Renal cortex interstitium (tissue), 15 donors: ENCODE data around the gene SCAMP2. TPM values are rescaled to one million over a fixed set of nuclear protein-coding genes. Genes with fewer than 3 reads are reported as not detected.
"Not testable (repeated sequence)": the region's sequence is repeated elsewhere in the genome, so short reads cannot be mapped to it uniquely, and the experiment has no call there.

Experiments used
- DNase-seq, 11 donors: peaks; one replicate each; pipeline ENCODE4 v3.0.0-alpha.2; 2013; ENCODE audit warnings: low read depth in 9 of 11, low spot score in 4 of 11; ENCODE audit errors: extremely low read depth in 1 of 11
- long read RNA-seq, 16 experiments: transcript quantifications; one replicate each; lab custom pipeline, GENCODE V29; 2026
- polyA plus RNA-seq, 3 donors: library from polyadenylated mRNA; unstranded; fragments of 120-200 nt; gene quantifications; one replicate each; pipeline ENCODE4 v1.2.1, GENCODE V29; 2013; ENCODE audit not compliant: insufficient read length in 3 of 3

Gene SCAMP2
- polyA plus RNA-seq = 10 to 100 TPM; 69.1 to 71.3 (median 69.7) TPM
- long read RNA-seq, donor 1, transcript SCAMP2-201 (9 exons, 2,453 nt) = major isoform, 27 of 35 reads
- long read RNA-seq, donor 1, partial matches to known transcripts = 6 of 35 reads
- long read RNA-seq, donor 1, other reads (novel, unspliced or antisense) = 0 of 35 reads
- long read RNA-seq, donor 2, transcript SCAMP2-201 (9 exons, 2,453 nt) = major isoform, 21 of 52 reads
- long read RNA-seq, donor 2, partial matches to known transcripts = 29 of 52 reads
- long read RNA-seq, donor 2, other reads (novel, unspliced or antisense) = 0 of 52 reads
- long read RNA-seq, donor 3, transcript SCAMP2-201 (9 exons, 2,453 nt) = major isoform, 41 of 46 reads
- long read RNA-seq, donor 3, partial matches to known transcripts = 0 of 46 reads
- long read RNA-seq, donor 3, other reads (novel, unspliced or antisense) = 0 of 46 reads
- long read RNA-seq, donor 4, transcript SCAMP2-201 (9 exons, 2,453 nt) = major isoform, 30 of 31 reads
- long read RNA-seq, donor 4, partial matches to known transcripts = 0 of 31 reads
- long read RNA-seq, donor 4, other reads (novel, unspliced or antisense) = 0 of 31 reads
- long read RNA-seq, donor 5 = 0 reads
- long read RNA-seq, donor 6, transcript SCAMP2-201 (9 exons, 2,453 nt) = major isoform, 19 of 37 reads
- long read RNA-seq, donor 6, partial matches to known transcripts = 14 of 37 reads
- long read RNA-seq, donor 6, other reads (novel, unspliced or antisense) = 0 of 37 reads
- long read RNA-seq, donor 7, transcript SCAMP2-201 (9 exons, 2,453 nt) = major isoform, 33 of 35 reads
- long read RNA-seq, donor 7, partial matches to known transcripts = 0 of 35 reads
- long read RNA-seq, donor 7, other reads (novel, unspliced or antisense) = 0 of 35 reads
- long read RNA-seq, donor 8 = 0 reads
- long read RNA-seq, donor 9, transcript SCAMP2-201 (9 exons, 2,453 nt) = major isoform, 33 of 34 reads
- long read RNA-seq, donor 9, partial matches to known transcripts = 0 of 34 reads
- long read RNA-seq, donor 9, other reads (novel, unspliced or antisense) = 0 of 34 reads
- long read RNA-seq, donor 10, transcript SCAMP2-201 (9 exons, 2,453 nt) = major isoform, 29 of 29 reads
- long read RNA-seq, donor 10, partial matches to known transcripts = 0 of 29 reads
- long read RNA-seq, donor 10, other reads (novel, unspliced or antisense) = 0 of 29 reads
- long read RNA-seq, donor 11, transcript SCAMP2-201 (9 exons, 2,453 nt) = major isoform, 18 of 20 reads
- long read RNA-seq, donor 11, partial matches to known transcripts = 0 of 20 reads
- long read RNA-seq, donor 11, other reads (novel, unspliced or antisense) = 0 of 20 reads
- long read RNA-seq, donor 12, transcript SCAMP2-201 (9 exons, 2,453 nt) = major isoform, 12 of 15 reads
- long read RNA-seq, donor 12, partial matches to known transcripts = 0 of 15 reads
- long read RNA-seq, donor 12, other reads (novel, unspliced or antisense) = 0 of 15 reads
- long read RNA-seq, donor 13 = 0 reads
- long read RNA-seq, donor 14, transcript SCAMP2-201 (9 exons, 2,453 nt) = major isoform, 34 of 37 reads
- long read RNA-seq, donor 14, partial matches to known transcripts = 0 of 37 reads
- long read RNA-seq, donor 14, other reads (novel, unspliced or antisense) = 0 of 37 reads
- long read RNA-seq, donor 15, transcript SCAMP2-201 (9 exons, 2,453 nt) = major isoform, 26 of 27 reads
- long read RNA-seq, donor 15, partial matches to known transcripts = 0 of 27 reads
- long read RNA-seq, donor 15, other reads (novel, unspliced or antisense) = 0 of 27 reads
- long read RNA-seq, donor 16, transcript SCAMP2-201 (9 exons, 2,453 nt) = major isoform, 82 of 154 reads
- long read RNA-seq, donor 16, partial matches to known transcripts = 60 of 154 reads
- long read RNA-seq, donor 16, other reads (novel, unspliced or antisense) = 11 of 154 reads

GRCh38 chr15:74873036-74873755 lies at the start of gene SCAMP2:
TSS of gene SCAMP2 (minus strand) at chr15:74873365. CDS start at chr15:74873255, 110 bp downstream.
- DNase-seq = peak; percentile 83 to 95 (median 93)

- no peak for DNase-seq
Measured at GRCh38 chr15:74920456-74920855, 47.3 kb upstream of the SCAMP2 start.

- no peak for DNase-seq
Measured at GRCh38 chr15:74917676-74918075, 44.5 kb upstream of the SCAMP2 start.

GRCh38 chr15:74913799-74914198 lies 40.6 kb upstream of the SCAMP2 start:
- not testable (repeated sequence) for DNase-seq

- DNase-seq = no peak
Measured at GRCh38 chr15:74913041-74913440, 39.9 kb upstream of the SCAMP2 start.

- no peak for DNase-seq
Measured at GRCh38 chr15:74908635-74909034, 35.5 kb upstream of the SCAMP2 start.

- peak in 1 of 11 donors; percentile 7 for DNase-seq
Measured at GRCh38 chr15:74907163-74907870, 34.2 kb upstream of the SCAMP2 start.

- peak; percentile 68 to 88 (median 83) for DNase-seq
Measured at GRCh38 chr15:74906450-74907162, 33.4 kb upstream of the SCAMP2 start, which contains the start of gene FAM219B. TSS of gene FAM219B (minus strand) at chr15:74906851. CDS start at chr15:74906800, 51 bp downstream.

GRCh38 chr15:74906067-74906449 lies 32.9 kb upstream of the SCAMP2 start:
- DNase-seq = peak in 3 of 11 donors; percentile 8 to 27 (median 10)

- no peak for DNase-seq
Measured at GRCh38 chr15:74904190-74904805, 31.1 kb upstream of the SCAMP2 start.

- DNase-seq = no peak
Measured at GRCh38 chr15:74903676-74904075, 30.5 kb upstream of the SCAMP2 start.

GRCh38 chr15:74902295-74903075 lies 29.3 kb upstream of the SCAMP2 start:
- DNase-seq = no peak

- DNase-seq = peak in 3 of 11 donors; percentile 29 to 51 (median 39)
Measured at GRCh38 chr15:74901612-74902063, 28.5 kb upstream of the SCAMP2 start.

GRCh38 chr15:74897300-74897701 lies 24.1 kb upstream of the SCAMP2 start:
- no peak for DNase-seq

GRCh38 chr15:74896316-74896715 lies 23.2 kb upstream of the SCAMP2 start:
- DNase-seq = no peak
